Middle frontal gyrus (tissue), 1 donor: ENCODE measurements around the gene BRF1.

ENCODE experiments used
- DNase-seq: peaks from one replicate; pipeline ENCODE4 v3.0.0-alpha.2; 2015; ENCODE audit warnings: low spot score; ENCODE audit errors: extremely low spot score

BRF1 gene

GRCh38 chr14:105161964-105162668, 138.7 kb downstream of the BRF1 start:
- DNase-seq, result no peak

- DNase-seq, result no peak
Observed at GRCh38 chr14:105161309-105161708, 139.5 kb downstream of the BRF1 start.

GRCh38 chr14:105160776-105161175, 140.0 kb downstream of the BRF1 start:
- DNase-seq, result no peak

- DNase-seq, result no peak
Observed at GRCh38 chr14:105159344-105159743, 141.5 kb downstream of the BRF1 start.
